Activated T-helper 9 cell treated with anti-CD3 and anti-CD28 coated beads, Interleukin-2, amount 50 U/mL, for 16 hours (primary cell): ENCODE measurements around the gene EXOSC10.
"Not testable (repeated sequence)": the region's sequence is repeated elsewhere in the genome, so short reads cannot be mapped to it uniquely, and the experiment has no call there.

Experiments used
- DNase-seq: peaks from one replicate; pipeline ENCODE4 v3.0.0-alpha.2; 2020; ENCODE audit warnings: low read depth

Gene EXOSC10

GRCh38 chr1:11061652-11062365, 37.9 kb downstream of the EXOSC10 start:
- no peak for DNase-seq

- DNase-seq, result peak; percentile 88
Observed at GRCh38 chr1:11059968-11060830, 39.5 kb downstream of the EXOSC10 start, which contains the start of gene SRM. Gene SRM (minus strand): TSS chr1:11060018. CDS start chr1:11059943, 75 bp downstream.

- DNase-seq, result peak; percentile 23
Observed at GRCh38 chr1:11059155-11059967, 40.3 kb downstream of the EXOSC10 start.

- DNase-seq, result no peak
Observed at GRCh38 chr1:11058595-11059154, 41.0 kb downstream of the EXOSC10 start.

GRCh38 chr1:11058026-11058425, 41.6 kb downstream of the EXOSC10 start:
- no peak for DNase-seq

- DNase-seq, result no peak
Observed at GRCh38 chr1:11057477-11057876, 42.2 kb downstream of the EXOSC10 start.

GRCh38 chr1:11056504-11056903, 43.2 kb downstream of the EXOSC10 start:
- DNase-seq, result no peak

- no peak for DNase-seq
Observed at GRCh38 chr1:11055676-11056075, 44.0 kb downstream of the EXOSC10 start.

GRCh38 chr1:11054666-11055065, 45.0 kb downstream of the EXOSC10 start:
- DNase-seq, result no peak

GRCh38 chr1:11054181-11054580, 45.5 kb downstream of the EXOSC10 start:
- no peak for DNase-seq

GRCh38 chr1:11053758-11054137, 45.9 kb downstream of the EXOSC10 start:
- no peak for DNase-seq

- no peak for DNase-seq
Observed at GRCh38 chr1:11052839-11053757, 46.6 kb downstream of the EXOSC10 start.

- DNase-seq, result no peak
Observed at GRCh38 chr1:11051781-11052511, 47.7 kb downstream of the EXOSC10 start.

- DNase-seq, result not testable (repeated sequence)
Observed at GRCh38 chr1:11051121-11051520, 48.5 kb downstream of the EXOSC10 start.

GRCh38 chr1:11046625-11047365, 52.9 kb downstream of the EXOSC10 start, which contains the start of gene MASP2:
Gene MASP2 (minus strand): TSS chr1:11047239. CDS start chr1:11047207, 32 bp downstream.
- no peak for DNase-seq

GRCh38 chr1:11046270-11046566, 53.5 kb downstream of the EXOSC10 start:
- no peak for DNase-seq

GRCh38 chr1:11045428-11046269, 54.0 kb downstream of the EXOSC10 start:
- DNase-seq, result no peak

GRCh38 chr1:11044849-11045427, 54.7 kb downstream of the EXOSC10 start:
- DNase-seq, result no peak
